H1 (cell line): ENCODE results near the gene ARHGAP26. TPM values are rescaled to one million over a fixed set of nuclear protein-coding genes. Genes with fewer than 3 reads are reported as not detected.

Experiments used
- CTCF ChIA-PET: fragments of 300-600 bp; sonication (Branson Sonifier 250); formaldehyde crosslinking; loops from one replicate; lab custom pipeline; 2021; ENCODE audit not compliant: partially characterized antibody; lab: Charles Lee
- POLR2A ChIA-PET: fragments of 300-600 bp; sonication (Branson Sonifier 250); formaldehyde crosslinking; loops from one replicate; lab custom pipeline; 2021; ENCODE audit warnings: inconsistent platforms; ENCODE audit not compliant: partially characterized antibody; lab: Charles Lee
- DNase-seq, 2 experiments: peaks; one replicate each; pipeline versions ENCODE4 v3.0.0 to v3.0.0-alpha.2; 2010 to 2022; ENCODE audit warnings: low spot score in 2 of 2, low read depth in 1 of 2, mixed read lengths in 1 of 2
- FAIRE-seq: peaks from 2 replicates; lab custom pipeline; 2011; peaks lifted over from hg19 to GRCh38; lab: Jason Lieb, UNC
- H2AFZ ChIP-seq: 2 replicates; pipeline ENCODE4 v1.8.1; 2012; ENCODE audit warnings: low read length, inconsistent platforms
- H2AK5ac ChIP-seq: 2 replicates; pipeline ENCODE4 v1.6.1; 2013; ENCODE audit warnings: low read depth, low read length
- H2BK120ac ChIP-seq: replicated peaks from 2 replicates; pipeline ENCODE3; 2013; ENCODE audit warnings: low read depth, low read length, inconsistent platforms
- H2BK12ac ChIP-seq: 2 replicates; pipeline ENCODE4 v1.6.1; 2013; ENCODE audit warnings: low read depth, low read length
- H2BK15ac ChIP-seq: 2 replicates; pipeline ENCODE4 v1.6.1; 2013; ENCODE audit warnings: low read length
- H2BK20ac ChIP-seq: 2 replicates; pipeline ENCODE4 v1.6.1; 2013; ENCODE audit warnings: low read length
- H2BK5ac ChIP-seq: 2 replicates; pipeline ENCODE4 v1.6.1; 2013; ENCODE audit warnings: low read depth, low read length
- H3K14ac ChIP-seq: 2 replicates; pipeline ENCODE4 v1.6.1; 2013; ENCODE audit warnings: inconsistent platforms; ENCODE audit not compliant: insufficient read length
- H3K18ac ChIP-seq: 2 replicates; pipeline ENCODE4 v1.6.1; 2013; ENCODE audit warnings: low read length; ENCODE audit errors: extremely low read depth
- H3K23ac ChIP-seq: 2 replicates; pipeline ENCODE4 v1.6.1; 2013; ENCODE audit warnings: inconsistent platforms; ENCODE audit not compliant: insufficient read length
- H3K23me2 ChIP-seq: 2 replicates; pipeline ENCODE4 v1.6.1; 2013; ENCODE audit warnings: low read depth, low read length
- H3K27ac ChIP-seq: 2 replicates; pipeline ENCODE4 v1.6.1; 2011; ENCODE audit warnings: low read depth, low read length, inconsistent platforms
- H3K27me3 ChIP-seq, 4 experiments: replicated peaks in 1 of 4; 1 replicate in 1 of 4; 2 replicates in 3 of 4; pipeline versions ENCODE4 v1.6.1 to v1.8.1; 2011 to 2013; ENCODE audit warnings: low read length in 3 of 4, mild to moderate bottlenecking in 3 of 4, inconsistent platforms in 2 of 4, mixed read lengths in 2 of 4, moderate library complexity in 1 of 4; ENCODE audit not compliant: control insufficient read depth in 3 of 4, insufficient read depth in 3 of 4; ENCODE audit errors: extremely low read depth in 1 of 4
- H3K36me3 ChIP-seq, 4 experiments: 2 replicates each; pipeline versions ENCODE4 v1.6.1 to v1.8.1; 2011 to 2013; ENCODE audit warnings: mild to moderate bottlenecking in 4 of 4, low read length in 3 of 4, moderate library complexity in 2 of 4, control low read depth in 1 of 4, inconsistent platforms in 1 of 4; ENCODE audit not compliant: insufficient read depth in 4 of 4, control insufficient read depth in 2 of 4
- H3K4ac ChIP-seq: replicated peaks from 2 replicates; pipeline ENCODE3; 2013; ENCODE audit warnings: low read length, low read depth, mixed read lengths, inconsistent platforms; ENCODE audit not compliant: insufficient read length
- H3K4me1 ChIP-seq, 4 experiments: replicated peaks in 1 of 4; 1 replicate in 1 of 4; 2 replicates in 3 of 4; pipeline versions ENCODE4 v1.6.1 to v1.8.1; 2011 to 2013; ENCODE audit warnings: low read length in 3 of 4, inconsistent platforms in 2 of 4, mixed read lengths in 1 of 4; ENCODE audit not compliant: insufficient read depth in 4 of 4, control insufficient read depth in 3 of 4
- H3K4me2 ChIP-seq, 2 experiments: 2 replicates each; pipeline versions ENCODE4 v1.6.1 to v1.8.1; 2011 to 2013; ENCODE audit warnings: low read depth in 2 of 2, low read length in 2 of 2, control low read depth in 1 of 2, inconsistent platforms in 1 of 2, mild to moderate bottlenecking in 1 of 2; ENCODE audit not compliant: insufficient read depth in 1 of 2
- H3K4me3 ChIP-seq, 4 experiments: fragments of 200-600, 300-600 bp in 1 of 4; sonication (generic), shearing (Covaris generic), sonication (Bioruptor Twin) in 1 of 4; 2 replicates each; pipeline versions ENCODE4 v1.5.1 to v1.8.1; 2011 to 2016; ENCODE audit warnings: low read length in 4 of 4, low read depth in 3 of 4, control low read depth in 2 of 4, inconsistent platforms in 2 of 4, mild to moderate bottlenecking in 2 of 4, mixed read lengths in 1 of 4, moderate library complexity in 1 of 4; ENCODE audit not compliant: insufficient read depth in 2 of 4; ENCODE audit errors: extremely low read depth in 1 of 4
- H3K56ac ChIP-seq: replicated peaks from 2 replicates; pipeline ENCODE3; 2013; ENCODE audit warnings: low read depth, mild to moderate bottlenecking, mixed read lengths, low read length, inconsistent platforms; ENCODE audit not compliant: insufficient read length
- H3K79me1 ChIP-seq: 2 replicates; pipeline ENCODE4 v1.6.1; 2013; ENCODE audit warnings: low read depth, low read length, control low read depth
- H3K79me2 ChIP-seq, 2 experiments: 2 replicates each; pipeline versions ENCODE4 v1.6.1 to v1.8.1; 2012 to 2013; ENCODE audit warnings: low read length in 2 of 2, mild to moderate bottlenecking in 2 of 2, inconsistent platforms in 1 of 2; ENCODE audit not compliant: insufficient read depth in 2 of 2, control insufficient read depth in 1 of 2
- H3K9ac ChIP-seq, 4 experiments: replicated peaks in 1 of 4; 1 replicate in 1 of 4; 2 replicates in 3 of 4; pipeline versions ENCODE4 v1.6.1 to v1.8.1; 2011 to 2013; ENCODE audit warnings: low read depth in 3 of 4, low read length in 3 of 4, control low read depth in 2 of 4, mild to moderate bottlenecking in 2 of 4, moderate library complexity in 2 of 4, inconsistent platforms in 1 of 4; ENCODE audit errors: extremely low read depth in 1 of 4
- H3K9me3 ChIP-seq, 2 experiments: 2 replicates each; pipeline versions ENCODE4 v1.6.1 to v1.8.1; 2012 to 2013; ENCODE audit warnings: mild to moderate bottlenecking in 2 of 2, moderate library complexity in 2 of 2, control low read depth in 1 of 2, inconsistent platforms in 1 of 2, low read depth in 1 of 2, low read length in 1 of 2, mixed read lengths in 1 of 2; ENCODE audit not compliant: insufficient read depth in 2 of 2
- H4K20me1 ChIP-seq, 2 experiments: replicated peaks in 1 of 2; 2 replicates each; pipeline versions ENCODE3 to v1.8.1; 2011 to 2013; ENCODE audit warnings: inconsistent platforms in 2 of 2, low read length in 2 of 2, mild to moderate bottlenecking in 1 of 2; ENCODE audit not compliant: insufficient read depth in 2 of 2, control insufficient read depth in 1 of 2
- H4K5ac ChIP-seq: 2 replicates; pipeline ENCODE4 v1.6.1; 2013; ENCODE audit warnings: low read length, low read depth, mixed read lengths, inconsistent platforms; ENCODE audit not compliant: insufficient read length
- H4K8ac ChIP-seq: 2 replicates; pipeline ENCODE4 v1.8.0; 2013; ENCODE audit warnings: mild to moderate bottlenecking, moderate library complexity, low read length, inconsistent platforms; ENCODE audit not compliant: insufficient read depth; ENCODE audit errors: extremely low read depth
- H4K91ac ChIP-seq: replicated peaks from 2 replicates; pipeline ENCODE3; 2013; ENCODE audit warnings: low read length, mixed read lengths, inconsistent platforms; ENCODE audit not compliant: insufficient read length
- ASH2L ChIP-seq: fragments of 200-600, 300-600 bp; sonication (generic); IDR thresholded peaks from one replicate; pipeline ENCODE4 v1.7.1; 2017; ENCODE audit warnings: low read length
- CBX8 ChIP-seq: fragments of 300-800, 300-1000 bp; sonication (generic); IDR thresholded peaks from 2 replicates; pipeline ENCODE4 v1.7.1; 2016; ENCODE audit warnings: low read depth, low read length, borderline replicate concordance
- CHD1 ChIP-seq: IDR thresholded peaks from 2 replicates; pipeline ENCODE4 v1.6.1; 2012; ENCODE audit warnings: low read depth, low read length, improper control_type of control experiment
- CREB1 ChIP-seq: IDR thresholded peaks from 2 replicates; pipeline ENCODE4 v1.6.1; 2012; ENCODE audit warnings: inconsistent platforms
- JUN ChIP-seq: IDR thresholded peaks from 2 replicates; pipeline ENCODE4 v1.6.1; 2011; ENCODE audit warnings: low read depth, mild to moderate bottlenecking, improper control_type of control experiment, low read length
- KDM1A ChIP-seq: fragments of 200-600, 300-600 bp; sonication (generic); IDR thresholded peaks from 2 replicates; pipeline ENCODE4 v1.7.1; 2016; ENCODE audit warnings: mild to moderate bottlenecking, low read length, borderline replicate concordance
- MAX ChIP-seq: IDR thresholded peaks from 2 replicates; pipeline ENCODE4 v1.6.1; 2012; ENCODE audit warnings: inconsistent platforms
- NANOG ChIP-seq: IDR thresholded peaks from 2 replicates; pipeline ENCODE4 v1.6.1; 2011; ENCODE audit warnings: low read length, low read depth, mild to moderate bottlenecking, inconsistent platforms; ENCODE audit not compliant: insufficient read depth, poor library complexity, severe bottlenecking
- NRF1 ChIP-seq: IDR thresholded peaks from 2 replicates; pipeline ENCODE4 v1.6.1; 2011; ENCODE audit warnings: mild to moderate bottlenecking, low read depth, low read length, improper control_type of control experiment
- SAP30 ChIP-seq: fragments of 300-600 bp; sonication (generic); IDR thresholded peaks from 2 replicates; pipeline ENCODE4 v1.7.1; 2012; ENCODE audit warnings: low read length, moderate library complexity, mild to moderate bottlenecking, inconsistent platforms; ENCODE audit not compliant: insufficient read depth, insufficient replicate concordance
- SIN3A ChIP-seq, 2 experiments: IDR thresholded peaks in 1 of 2; conservative IDR thresholded peaks in 1 of 2; 2 replicates each; pipeline ENCODE4 v1.6.1; 2011 to 2012; ENCODE audit warnings: low read length in 2 of 2, improper control_type of control experiment in 1 of 2, low read depth in 1 of 2, mild to moderate bottlenecking in 1 of 2
- TEAD4 ChIP-seq: IDR thresholded peaks from 2 replicates; pipeline ENCODE4 v1.6.1; 2012; ENCODE audit warnings: low read depth, low read length, inconsistent platforms, mixed read lengths
- USF2 ChIP-seq: IDR thresholded peaks from 2 replicates; pipeline ENCODE4 v1.6.1; 2011; ENCODE audit warnings: low read length, improper control_type of control experiment
- WGBS, 2 experiments: shearing (Covaris generic) in 1 of 2; methylation state at CpG; one replicate each; pipeline versions ENCODE4 v1.1.6 to v1.1.7; 2013 to 2015; ENCODE audit warnings: low lambda C conversion rate in 2 of 2, mixed read lengths in 2 of 2, inconsistent platforms in 1 of 2, low coverage in 1 of 2, missing lambda C conversion rate in 1 of 2; ENCODE audit not compliant: insufficient replicate concordance in 2 of 2, insufficient coverage in 1 of 2, insufficient read length in 1 of 2; ENCODE audit errors: extremely low coverage in 1 of 2, missing lambda C conversion rate in 1 of 2; 5-methylcytosine and 5-hydroxymethylcytosine counted together
- polyA plus RNA-seq, 7 experiments: library from polyadenylated mRNA; depleted of rRNA in 3 of 7; stranded (reverse) in 5 of 7; unstranded in 2 of 7; fragments of >200 nt in 5 of 7; fragments of 200-250 nt in 2 of 7; gene quantifications; 1 replicate in 5 of 7; 2 replicates in 1 of 7; 4 replicates in 1 of 7; pipeline versions ENCODE4 v1.2.1 to v1.2.3, GENCODE V29; 2011 to 2013; ENCODE audit warnings: missing spikeins in 2 of 7, mixed read lengths in 2 of 7
- total RNA-seq: library from RNA; stranded (reverse); fragmentation: NEBNext Ultra II Directional; extraction: Animal tissue kit (Norgen Biotek cat#: 25700); gene quantifications from 2 replicates; pipeline ENCODE4 v1.2.1, GENCODE V29; 2021

The ARHGAP26 gene
- total and polyA plus RNA-seq, 2 of the 8 experiments (the other 6 are each of a cell fraction or from before 2014, with no cell fraction given) = 7.1 to 24.8 TPM

- FAIRE-seq = no peak
- no peak overlapping the region for H3K56ac ChIP-seq
- DNase-seq = no peak
- peaks cover 0 to 3% (median 0%) of the 10 kb centered on the region in 4 experiments; a peak in 3 of 7 replicates for H3K4me1 ChIP-seq
- ChIA-PET CTCF (interaction anchor here (1.9 to 2.6 kb wide), 2 partner anchors 9 to 12 kb away, joined by 8 to 11 read pairs; no protein-coding TSS in a partner anchor), POLR2A (no interaction called here)
- no peak overlapping the region for H2BK15ac ChIP-seq
- H3K18ac ChIP-seq = no peak overlapping the region
- no peak overlapping the region for H4K91ac ChIP-seq
- H3K4me3 ChIP-seq = no peak overlapping the region
- no peaks in the 10 kb centered on the region for H3K36me3 ChIP-seq
- no peak overlapping the region for H2BK120ac ChIP-seq
- no peak overlapping the region for H3K9ac ChIP-seq
- no peaks in the 10 kb centered on the region for H3K27me3 ChIP-seq
- no peak overlapping the region for H2AFZ ChIP-seq
- no peaks in the 10 kb centered on the region for H3K9me3 ChIP-seq
- no peak overlapping the region for H2AK5ac ChIP-seq
- no peak overlapping the region for H4K8ac ChIP-seq
- H2BK20ac ChIP-seq = no peak overlapping the region
- no peaks in the 10 kb centered on the region for H4K20me1 ChIP-seq
- no peaks in the 10 kb centered on the region for H3K79me2 ChIP-seq
- WGBS, 2 experiments = 92% methylated on average over 3 of the region's 3 CpGs; no CpG with 5 or more reads in 1 of the 2 experiments
- H3K23ac ChIP-seq = no peak overlapping the region
- no peak overlapping the region for H3K4me2 ChIP-seq
- no peak overlapping the region for H3K14ac ChIP-seq
- H4K5ac ChIP-seq = no peak overlapping the region
- no peaks in the 10 kb centered on the region for H3K23me2 ChIP-seq
- no peak overlapping the region for H3K27ac ChIP-seq
- H3K79me1 ChIP-seq = no peaks in the 10 kb centered on the region
- H2BK12ac ChIP-seq = no peak overlapping the region
- H3K4ac ChIP-seq = no peak overlapping the region
- H2BK5ac ChIP-seq = no peak overlapping the region
- TF ChIP-seq KDM1A (no peak), SIN3A (conservative IDR thresholded peaks at IDR 0.05 in 1 of 2, IDR thresholded peaks at IDR 0.05 in 1 of 2; ENCODE audit: low read depth in 1 of 2, low read length in 2 of 2) (no peak), USF2 (no peak), TEAD4 (no peak), SAP30 (no peak), JUN (no peak), CHD1 (no peak), MAX (no peak), CBX8 (no peak), NANOG (no peak), NRF1 (no peak), ASH2L (no peak), CREB1 (no peak)
Measured at GRCh38 chr5:143129203-143129602, 359.0 kb downstream of the ARHGAP26 start.
